ENCODE measurements around the gene DOCK6. TPM values are rescaled to one million over a fixed set of nuclear protein-coding genes. Genes with fewer than 3 reads are reported as not detected.

Gene DOCK6
- total and polyA plus RNA-seq, 2 of the 13 experiments (the other 11 are each of a cell fraction or from before 2014, with no cell fraction given): 5.4 to 38.1 TPM

DNA sequence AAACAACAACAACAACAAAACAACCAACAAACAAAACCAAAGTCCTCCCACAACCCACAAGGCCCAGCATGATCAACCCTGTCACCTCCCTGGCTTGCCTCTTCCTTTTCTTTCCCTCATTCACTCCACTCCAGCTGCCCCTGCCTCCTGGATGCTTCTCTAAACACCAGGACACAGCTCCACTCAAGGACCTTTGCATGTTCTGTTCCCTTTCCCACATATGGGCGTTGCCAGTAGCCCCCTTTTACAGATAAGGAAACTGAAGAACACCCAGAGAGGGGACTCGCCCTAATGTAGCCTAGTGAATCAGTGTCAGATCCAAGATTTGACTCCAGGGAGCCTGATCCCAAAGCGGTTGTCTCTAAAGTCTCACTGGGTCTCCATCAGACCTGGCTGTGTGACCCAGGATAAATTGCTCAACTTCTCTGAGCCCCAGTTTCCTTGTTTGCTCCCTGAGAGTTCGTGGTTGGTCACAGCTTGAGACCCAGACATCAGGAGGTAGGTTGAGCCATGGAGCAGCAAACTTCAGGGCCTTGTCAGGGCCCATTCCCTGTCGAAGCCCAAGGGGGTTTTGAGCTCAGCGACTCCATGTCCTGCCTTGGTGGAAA lies 3.0 kb upstream of the DOCK6 start:
- DNase-seq (ENCODE audit: low spot score) (no peak), ATAC-seq (no peak; the same call in 2 of the 3 replicates), FAIRE-seq (no peak)
- POLR2A ChIA-PET: interaction anchor here (0.7 to 2.6 kb wide), 7 partner anchors 9 to 122 kb away, joined by 3 to 12 read pairs (median 5); partner anchors contain the start of gene SWSAP1
- WGBS (ENCODE audit: low lambda C conversion rate): 3% methylated on average over 6 of the region's 6 CpGs
- peak overlapping the region; percentile 55 for H3K4me2 ChIP-seq (ENCODE audit: low read depth, low read length)
- peak overlapping the region in 1 of 3 experiments; percentile 14; a peak in 1 of 6 replicates for H3K4me3 ChIP-seq (replicated peaks in 1 of 3; ENCODE audit: insufficient read depth in 1 of 3, low read depth in 2 of 3, low read length in 3 of 3)
- peaks cover 81% of the 10 kb centered on the region for H3K4me1 ChIP-seq (ENCODE audit: insufficient read depth, low read length)
- H3K36me3 ChIP-seq (replicated peaks in 1 of 2; ENCODE audit: control insufficient read depth in 1 of 2, insufficient read depth in 2 of 2, low read length in 2 of 2): no peaks in the 10 kb centered on the region
- H2AFZ ChIP-seq (ENCODE audit: low read length): no peak overlapping the region
- TF ChIP-seq ZBTB2 (CRISPR knock-in tag; IDR thresholded peaks at IDR 0.05; ENCODE audit: low read depth): 0 out of 2 replicates have a peak, but pooled peaks have one; percentile 49
- peak; percentile 20 for TF ChIP-seq HBP1 (CRISPR knock-in tag; IDR thresholded peaks at IDR 0.05; ENCODE audit: low read depth)
- peak; percentile 98 for TF ChIP-seq ZNF768 (CRISPR knock-in tag; IDR thresholded peaks at IDR 0.05)
- 0 out of 2 replicates have a peak, but pooled peaks have one; percentile 12 for TF ChIP-seq IRF1 (CRISPR knock-in tag; IDR thresholded peaks at IDR 0.05; ENCODE audit: low read depth)
- TF ChIP-seq ZNF484 (CRISPR knock-in tag; IDR thresholded peaks at IDR 0.05; ENCODE audit: borderline replicate concordance, low read depth): no peak
- peak; percentile 88 for TF ChIP-seq ZKSCAN5 (CRISPR knock-in tag; IDR thresholded peaks at IDR 0.05)
- no peak for TF ChIP-seq PRPF4 (IDR thresholded peaks at IDR 0.05; ENCODE audit: low read depth, low read length, poor library complexity, severe bottlenecking)
- no peak for TF ChIP-seq GZF1 (CRISPR knock-in tag; IDR thresholded peaks at IDR 0.05)
- TF ChIP-seq ZC3H13 (CRISPR knock-in tag; IDR thresholded peaks at IDR 0.05): peak; percentile 13; the same call in 1 of the 2 replicates
- 0 out of 2 replicates have a peak, but pooled peaks have one; percentile 26 for TF ChIP-seq HOXA9 (CRISPR knock-in tag; IDR thresholded peaks at IDR 0.05; ENCODE audit: borderline replicate concordance)
- peak overlapping the region; percentile 25 for H3K27ac ChIP-seq (ENCODE audit: extremely low read length, insufficient read depth, low read length)
- CTCF ChIA-PET (ENCODE audit: low intra/inter-chr PET ratio, low total read pairs): no interaction called here
- in situ Hi-C loops (cut with HindIII; ENCODE audit: extremely low pct_ligation_motif_present, low pct_unique_long_range_greater_than_20kb) (no loop called here), intact Hi-C loops (cut with micrococcal nuclease; ENCODE audit: unreplicated experiment) (loop anchor here (2.0 kb wide), 1 partner anchor 22 kb away; no protein-coding TSS in a partner anchor)
- no TSS peak for BruUV-seq (replicated peaks)
- no peaks in the 10 kb centered on the region for H3K9me3 ChIP-seq (ENCODE audit: low read length)
- no peaks in the 10 kb centered on the region for H3K79me2 ChIP-seq (ENCODE audit: insufficient read depth, low read length)
- peaks cover 0 to 2% of the 10 kb centered on the region in 2 experiments; a peak in 1 of 5 replicates for H3K27me3 ChIP-seq (ENCODE audit: control insufficient read depth in 1 of 2, insufficient read depth in 2 of 2, low read length in 2 of 2)
- peak overlapping the region; percentile 23; the same call in 1 of the 2 replicates for H3K9ac ChIP-seq (ENCODE audit: insufficient read depth, low read depth, low read length)
- H4K20me1 ChIP-seq (ENCODE audit: insufficient read depth, low read length): no peaks in the 10 kb centered on the region

Data from HepG2 (cell line).